H1 (cell line): ENCODE measurements around the gene JAM2. TPM values are rescaled to one million over a fixed set of nuclear protein-coding genes. Genes with fewer than 3 reads are reported as not detected.

ENCODE experiments used
- CTCF ChIA-PET: fragments of 300-600 bp; sonication (Branson Sonifier 250); formaldehyde crosslinking; loops from one replicate; lab custom pipeline; 2021; ENCODE audit not compliant: partially characterized antibody; lab: Charles Lee
- POLR2A ChIA-PET: fragments of 300-600 bp; sonication (Branson Sonifier 250); formaldehyde crosslinking; loops from one replicate; lab custom pipeline; 2021; ENCODE audit warnings: inconsistent platforms; ENCODE audit not compliant: partially characterized antibody; lab: Charles Lee
- DNase-seq, 2 experiments: peaks; one replicate each; pipeline versions ENCODE4 v3.0.0 to v3.0.0-alpha.2; 2010 to 2022; ENCODE audit warnings: low spot score in 2 of 2, low read depth in 1 of 2, mixed read lengths in 1 of 2
- FAIRE-seq: peaks from 2 replicates; lab custom pipeline; 2011; peaks lifted over from hg19 to GRCh38; lab: Jason Lieb, UNC
- H2AFZ ChIP-seq: 2 replicates; pipeline ENCODE4 v1.8.1; 2012; ENCODE audit warnings: low read length, inconsistent platforms
- H2AK5ac ChIP-seq: 2 replicates; pipeline ENCODE4 v1.6.1; 2013; ENCODE audit warnings: low read depth, low read length
- H2BK120ac ChIP-seq: replicated peaks from 2 replicates; pipeline ENCODE3; 2013; ENCODE audit warnings: low read depth, low read length, inconsistent platforms
- H2BK12ac ChIP-seq: 2 replicates; pipeline ENCODE4 v1.6.1; 2013; ENCODE audit warnings: low read depth, low read length
- H2BK15ac ChIP-seq: 2 replicates; pipeline ENCODE4 v1.6.1; 2013; ENCODE audit warnings: low read length
- H2BK20ac ChIP-seq: 2 replicates; pipeline ENCODE4 v1.6.1; 2013; ENCODE audit warnings: low read length
- H2BK5ac ChIP-seq: 2 replicates; pipeline ENCODE4 v1.6.1; 2013; ENCODE audit warnings: low read depth, low read length
- H3K14ac ChIP-seq: 2 replicates; pipeline ENCODE4 v1.6.1; 2013; ENCODE audit warnings: inconsistent platforms; ENCODE audit not compliant: insufficient read length
- H3K18ac ChIP-seq: 2 replicates; pipeline ENCODE4 v1.6.1; 2013; ENCODE audit warnings: low read length; ENCODE audit errors: extremely low read depth
- H3K23ac ChIP-seq: 2 replicates; pipeline ENCODE4 v1.6.1; 2013; ENCODE audit warnings: inconsistent platforms; ENCODE audit not compliant: insufficient read length
- H3K23me2 ChIP-seq: 2 replicates; pipeline ENCODE4 v1.6.1; 2013; ENCODE audit warnings: low read depth, low read length
- H3K27ac ChIP-seq: 2 replicates; pipeline ENCODE4 v1.6.1; 2011; ENCODE audit warnings: low read depth, low read length, inconsistent platforms
- H3K27me3 ChIP-seq, 4 experiments: replicated peaks in 1 of 4; 1 replicate in 1 of 4; 2 replicates in 3 of 4; pipeline versions ENCODE4 v1.6.1 to v1.8.1; 2011 to 2013; ENCODE audit warnings: low read length in 3 of 4, mild to moderate bottlenecking in 3 of 4, inconsistent platforms in 2 of 4, mixed read lengths in 2 of 4, moderate library complexity in 1 of 4; ENCODE audit not compliant: control insufficient read depth in 3 of 4, insufficient read depth in 3 of 4; ENCODE audit errors: extremely low read depth in 1 of 4
- H3K36me3 ChIP-seq, 4 experiments: 2 replicates each; pipeline versions ENCODE4 v1.6.1 to v1.8.1; 2011 to 2013; ENCODE audit warnings: mild to moderate bottlenecking in 4 of 4, low read length in 3 of 4, moderate library complexity in 2 of 4, control low read depth in 1 of 4, inconsistent platforms in 1 of 4; ENCODE audit not compliant: insufficient read depth in 4 of 4, control insufficient read depth in 2 of 4
- H3K4ac ChIP-seq: replicated peaks from 2 replicates; pipeline ENCODE3; 2013; ENCODE audit warnings: low read length, low read depth, mixed read lengths, inconsistent platforms; ENCODE audit not compliant: insufficient read length
- H3K4me1 ChIP-seq, 4 experiments: replicated peaks in 1 of 4; 1 replicate in 1 of 4; 2 replicates in 3 of 4; pipeline versions ENCODE4 v1.6.1 to v1.8.1; 2011 to 2013; ENCODE audit warnings: low read length in 3 of 4, inconsistent platforms in 2 of 4, mixed read lengths in 1 of 4; ENCODE audit not compliant: insufficient read depth in 4 of 4, control insufficient read depth in 3 of 4
- H3K4me2 ChIP-seq, 2 experiments: 2 replicates each; pipeline versions ENCODE4 v1.6.1 to v1.8.1; 2011 to 2013; ENCODE audit warnings: low read depth in 2 of 2, low read length in 2 of 2, control low read depth in 1 of 2, inconsistent platforms in 1 of 2, mild to moderate bottlenecking in 1 of 2; ENCODE audit not compliant: insufficient read depth in 1 of 2
- H3K4me3 ChIP-seq, 4 experiments: fragments of 200-600, 300-600 bp in 1 of 4; sonication (generic), shearing (Covaris generic), sonication (Bioruptor Twin) in 1 of 4; 2 replicates each; pipeline versions ENCODE4 v1.5.1 to v1.8.1; 2011 to 2016; ENCODE audit warnings: low read length in 4 of 4, low read depth in 3 of 4, control low read depth in 2 of 4, inconsistent platforms in 2 of 4, mild to moderate bottlenecking in 2 of 4, mixed read lengths in 1 of 4, moderate library complexity in 1 of 4; ENCODE audit not compliant: insufficient read depth in 2 of 4; ENCODE audit errors: extremely low read depth in 1 of 4
- H3K56ac ChIP-seq: replicated peaks from 2 replicates; pipeline ENCODE3; 2013; ENCODE audit warnings: low read depth, mild to moderate bottlenecking, mixed read lengths, low read length, inconsistent platforms; ENCODE audit not compliant: insufficient read length
- H3K79me1 ChIP-seq: 2 replicates; pipeline ENCODE4 v1.6.1; 2013; ENCODE audit warnings: low read depth, low read length, control low read depth
- H3K79me2 ChIP-seq, 2 experiments: 2 replicates each; pipeline versions ENCODE4 v1.6.1 to v1.8.1; 2012 to 2013; ENCODE audit warnings: low read length in 2 of 2, mild to moderate bottlenecking in 2 of 2, inconsistent platforms in 1 of 2; ENCODE audit not compliant: insufficient read depth in 2 of 2, control insufficient read depth in 1 of 2
- H3K9ac ChIP-seq, 4 experiments: replicated peaks in 1 of 4; 1 replicate in 1 of 4; 2 replicates in 3 of 4; pipeline versions ENCODE4 v1.6.1 to v1.8.1; 2011 to 2013; ENCODE audit warnings: low read depth in 3 of 4, low read length in 3 of 4, control low read depth in 2 of 4, mild to moderate bottlenecking in 2 of 4, moderate library complexity in 2 of 4, inconsistent platforms in 1 of 4; ENCODE audit errors: extremely low read depth in 1 of 4
- H3K9me3 ChIP-seq, 2 experiments: 2 replicates each; pipeline versions ENCODE4 v1.6.1 to v1.8.1; 2012 to 2013; ENCODE audit warnings: mild to moderate bottlenecking in 2 of 2, moderate library complexity in 2 of 2, control low read depth in 1 of 2, inconsistent platforms in 1 of 2, low read depth in 1 of 2, low read length in 1 of 2, mixed read lengths in 1 of 2; ENCODE audit not compliant: insufficient read depth in 2 of 2
- H4K20me1 ChIP-seq, 2 experiments: replicated peaks in 1 of 2; 2 replicates each; pipeline versions ENCODE3 to v1.8.1; 2011 to 2013; ENCODE audit warnings: inconsistent platforms in 2 of 2, low read length in 2 of 2, mild to moderate bottlenecking in 1 of 2; ENCODE audit not compliant: insufficient read depth in 2 of 2, control insufficient read depth in 1 of 2
- H4K5ac ChIP-seq: 2 replicates; pipeline ENCODE4 v1.6.1; 2013; ENCODE audit warnings: low read length, low read depth, mixed read lengths, inconsistent platforms; ENCODE audit not compliant: insufficient read length
- H4K8ac ChIP-seq: 2 replicates; pipeline ENCODE4 v1.8.0; 2013; ENCODE audit warnings: mild to moderate bottlenecking, moderate library complexity, low read length, inconsistent platforms; ENCODE audit not compliant: insufficient read depth; ENCODE audit errors: extremely low read depth
- H4K91ac ChIP-seq: replicated peaks from 2 replicates; pipeline ENCODE3; 2013; ENCODE audit warnings: low read length, mixed read lengths, inconsistent platforms; ENCODE audit not compliant: insufficient read length
- KDM1A ChIP-seq: fragments of 200-600, 300-600 bp; sonication (generic); IDR thresholded peaks from 2 replicates; pipeline ENCODE4 v1.7.1; 2016; ENCODE audit warnings: mild to moderate bottlenecking, low read length, borderline replicate concordance
- RNF2 ChIP-seq: fragments of 200-900, 300-1000 bp; sonication (generic); IDR thresholded peaks from 2 replicates; pipeline ENCODE4 v1.7.1; 2016; ENCODE audit warnings: borderline replicate concordance, low read depth, mild to moderate bottlenecking, antibody characterized with exemption, low read length; ENCODE audit not compliant: poor library complexity, severe bottlenecking; ENCODE audit errors: missing control alignments
- USF2 ChIP-seq: IDR thresholded peaks from 2 replicates; pipeline ENCODE4 v1.6.1; 2011; ENCODE audit warnings: low read length, improper control_type of control experiment
- polyA plus RNA-seq, 7 experiments: library from polyadenylated mRNA; depleted of rRNA in 3 of 7; stranded (reverse) in 5 of 7; unstranded in 2 of 7; fragments of >200 nt in 5 of 7; fragments of 200-250 nt in 2 of 7; gene quantifications; 1 replicate in 5 of 7; 2 replicates in 1 of 7; 4 replicates in 1 of 7; pipeline versions ENCODE4 v1.2.1 to v1.2.3, GENCODE V29; 2011 to 2013; ENCODE audit warnings: missing spikeins in 2 of 7, mixed read lengths in 2 of 7
- total RNA-seq: library from RNA; stranded (reverse); fragmentation: NEBNext Ultra II Directional; extraction: Animal tissue kit (Norgen Biotek cat#: 25700); gene quantifications from 2 replicates; pipeline ENCODE4 v1.2.1, GENCODE V29; 2021

JAM2 gene
- total and polyA plus RNA-seq, 2 of the 8 experiments (the other 6 are each of a cell fraction or from before 2014, with no cell fraction given), result 4.9 to 9.5 TPM

DNA sequence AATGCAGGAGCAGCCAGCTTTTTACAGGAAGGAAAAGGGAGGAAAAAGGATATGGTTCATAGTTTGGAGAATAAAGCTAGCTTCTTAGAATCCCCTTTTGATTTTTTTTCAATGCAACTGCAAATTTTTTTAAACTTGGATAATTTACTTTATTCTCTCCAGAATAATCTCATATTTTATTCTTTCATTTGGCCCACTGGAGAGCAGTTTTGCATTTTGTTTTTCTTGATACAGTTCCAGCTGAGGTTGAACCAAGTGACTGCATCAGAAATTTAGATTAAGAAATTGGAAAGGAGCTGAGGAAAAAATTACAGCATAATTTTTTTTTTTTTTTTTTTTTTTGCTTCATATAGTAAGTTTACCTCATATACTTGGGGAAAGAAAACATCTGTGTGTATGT, 118.5 kb downstream of the JAM2 start:
- H2AFZ ChIP-seq, result no peak overlapping the region
- POLR2A ChIA-PET, result interaction anchor here (1.1 kb wide), 1 partner anchor 201 kb away, joined by 3 read pairs; no protein-coding TSS in a partner anchor
- peaks cover 2 to 35% (median 16%) of the 10 kb centered on the region in 4 experiments; a peak in 6 of 8 replicates for H3K36me3 ChIP-seq

More for the DNA sequence above, 118.5 kb downstream of the JAM2 start:
- Histone ChIP-seq H3K56ac (no peak overlapping the region), H3K4me3 (no peak overlapping the region), H3K4me1 (no peaks in the 10 kb centered on the region), H3K23ac (no peak overlapping the region), H2BK15ac (no peak overlapping the region), H4K20me1 (no peaks in the 10 kb centered on the region), H3K79me2 (no peaks in the 10 kb centered on the region), H3K4ac (no peak overlapping the region), H3K4me2 (no peak overlapping the region), H4K8ac (no peak overlapping the region), H4K91ac (no peak overlapping the region), H3K23me2 (no peaks in the 10 kb centered on the region), H3K14ac (no peak overlapping the region), H3K9me3 (no peaks in the 10 kb centered on the region), H3K79me1 (peaks cover 2% of the 10 kb centered on the region; the same call in 1 of the 2 replicates), H2BK5ac (no peak overlapping the region), H3K27ac (no peak overlapping the region), H4K5ac (no peak overlapping the region), H2BK20ac (no peak overlapping the region), H3K27me3 (peaks cover 0 to 1% (median 0%) of the 10 kb centered on the region in 4 experiments; a peak in 1 of 7 replicates), H3K18ac (no peak overlapping the region), H3K9ac (no peak overlapping the region), H2BK120ac (no peak overlapping the region), H2AK5ac (no peak overlapping the region), H2BK12ac (no peak overlapping the region)
- FAIRE-seq (no peak), DNase-seq (no peak)
- CTCF ChIA-PET, result interaction anchor here (0.6 to 1.5 kb wide), 5 partner anchors 10 to 506 kb away, joined by 3 to 4 read pairs (median 3); no protein-coding TSS in a partner anchor
- TF ChIP-seq USF2 (no peak), RNF2 (no peak), KDM1A (no peak)
